Karpas-422 (cell line): ENCODE measurements around the gene MTMR3. TPM values are rescaled to one million over a fixed set of nuclear protein-coding genes. Genes with fewer than 3 reads are reported as not detected.

ENCODE experiments used
- DNase-seq: peaks from one replicate; pipeline ENCODE4 v3.0.0-alpha.2; 2015
- H2AFZ ChIP-seq: fragments of 200-600 bp; sonication (generic); 2 replicates; pipeline ENCODE4 v1.6.1; 2014; ENCODE audit warnings: antibody characterized with exemption, low read length, mixed read lengths
- H3K27ac ChIP-seq: fragments of 200-600 bp; sonication (generic); 2 replicates; pipeline ENCODE4 v1.5.1; 2014; ENCODE audit warnings: mild to moderate bottlenecking, low read length, moderate library complexity
- H3K27me3 ChIP-seq: fragments of 200-600 bp; sonication (generic); 2 replicates; pipeline ENCODE4 v1.6.1; 2014; ENCODE audit warnings: low read length, mixed read lengths
- H3K36me3 ChIP-seq: fragments of 200-600 bp; sonication (generic); 2 replicates; pipeline ENCODE4 v1.6.1; 2014; ENCODE audit warnings: low read length, mixed read lengths; ENCODE audit not compliant: insufficient read depth
- H3K4me1 ChIP-seq: fragments of 200-600 bp; sonication (generic); 2 replicates; pipeline ENCODE4 v1.6.1; 2014; ENCODE audit warnings: mild to moderate bottlenecking, low read length, mixed read lengths
- H3K4me2 ChIP-seq: fragments of 200-600 bp; sonication (generic); 2 replicates; pipeline ENCODE4 v1.6.1; 2014; ENCODE audit warnings: low read length, low read depth, mild to moderate bottlenecking; ENCODE audit not compliant: poor library complexity, severe bottlenecking
- H3K4me3 ChIP-seq: fragments of 200-600 bp; sonication (generic); 2 replicates; pipeline ENCODE4 v1.5.1; 2014; ENCODE audit warnings: mild to moderate bottlenecking, antibody characterized with exemption, low read length, mixed read lengths
- H3K79me2 ChIP-seq: fragments of 200-600 bp; sonication (generic); 2 replicates; pipeline ENCODE4 v1.6.1; 2014; ENCODE audit warnings: mild to moderate bottlenecking, low read length, mixed read lengths
- H3K9ac ChIP-seq: fragments of 200-600 bp; sonication (generic); 2 replicates; pipeline ENCODE4 v1.6.0; 2014; ENCODE audit warnings: low read length
- H3K9me2 ChIP-seq: fragments of 200-600 bp; sonication (generic), shearing (Covaris generic); replicated peaks from 2 replicates; pipeline ENCODE4 v1.6.0; 2014; ENCODE audit warnings: mild to moderate bottlenecking, low read length, moderate library complexity; ENCODE audit not compliant: insufficient read depth
- H3K9me3 ChIP-seq: fragments of 300-700, 200-600 bp; sonication (generic); 2 replicates; pipeline ENCODE4 v1.6.1; 2014; ENCODE audit warnings: low read length, mixed read lengths
- H4K20me1 ChIP-seq: fragments of 200-600 bp; sonication (generic); 2 replicates; pipeline ENCODE4 v1.6.1; 2014; ENCODE audit warnings: mild to moderate bottlenecking, antibody characterized with exemption, low read length, low read depth; ENCODE audit not compliant: insufficient read depth
- total RNA-seq: library from RNA; depleted of rRNA; stranded (reverse); fragments of >200 nt; shearing (Covaris generic); gene quantifications from 2 replicates; pipeline ENCODE4 v1.2.3, GENCODE V29; 2014; ENCODE audit warnings: low replicate concordance

Gene MTMR3
- total RNA-seq, 1 experiment from 2014 or later = 11.3 TPM

DNA sequence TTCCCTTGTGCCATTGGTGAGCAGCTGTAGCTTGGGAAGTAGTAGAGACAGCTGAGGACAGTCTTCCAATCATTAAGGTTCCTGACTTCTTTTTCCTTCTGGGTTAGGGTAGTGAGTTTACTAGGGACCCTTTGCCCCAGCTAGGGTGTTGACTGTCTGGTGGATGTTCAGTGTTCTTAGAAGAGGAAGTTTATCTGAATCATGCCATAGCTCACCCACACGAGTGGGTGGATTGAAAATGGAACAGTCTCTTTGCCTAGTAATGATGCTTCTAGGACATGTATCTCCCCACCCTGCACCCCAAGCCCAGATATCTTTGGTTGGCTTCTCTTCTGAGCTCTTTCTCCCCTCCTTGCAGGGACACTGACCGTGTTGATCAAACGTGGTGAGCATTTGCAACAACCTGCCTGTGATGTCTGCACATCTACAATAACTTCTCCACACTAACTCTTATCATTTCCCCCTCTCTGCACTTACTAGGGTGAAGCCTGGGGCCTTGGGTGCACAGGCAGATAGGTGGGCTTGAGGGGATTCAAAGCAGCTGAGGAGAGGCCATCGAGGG, 140.2 kb downstream of the MTMR3 start:
- Histone ChIP-seq H3K27ac (no peak overlapping the region), H3K79me2 (no peaks in the 10 kb centered on the region), H3K9me3 (no peaks in the 10 kb centered on the region), H3K4me3 (no peak overlapping the region), H3K36me3 (no peaks in the 10 kb centered on the region), H3K4me2 (no peak overlapping the region), H4K20me1 (no peaks in the 10 kb centered on the region), H3K9ac (no peak overlapping the region), H3K27me3 (no peaks in the 10 kb centered on the region), H3K9me2 (no peaks in the 10 kb centered on the region), H3K4me1 (no peaks in the 10 kb centered on the region), H2AFZ (no peak overlapping the region)
- no peak for DNase-seq

DNA sequence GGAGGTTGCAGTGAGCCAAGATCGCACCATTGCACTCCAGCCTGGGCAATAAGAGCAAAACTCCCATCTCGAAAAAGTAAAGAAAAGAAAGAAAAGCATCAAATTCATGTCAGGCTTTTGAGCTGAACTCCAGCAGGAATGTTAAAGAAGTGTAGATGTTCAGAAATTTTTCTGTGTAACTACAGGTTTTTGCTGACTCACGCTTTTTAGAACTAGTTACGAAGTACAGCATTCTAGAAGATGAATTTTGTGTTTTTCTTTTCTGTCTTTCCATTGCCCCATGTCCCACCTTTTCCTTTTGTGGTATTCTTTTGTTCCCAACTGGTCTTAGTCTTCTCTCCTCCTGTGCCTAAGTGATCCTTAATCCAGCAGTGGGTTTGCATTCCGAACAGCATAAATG, 141.3 kb downstream of the MTMR3 start:
- H3K36me3 ChIP-seq = no peaks in the 10 kb centered on the region
- no peak overlapping the region for H3K9ac ChIP-seq
- H3K27me3 ChIP-seq = no peaks in the 10 kb centered on the region
- no peaks in the 10 kb centered on the region for H3K4me1 ChIP-seq
- no peak overlapping the region for H3K4me2 ChIP-seq
- H3K79me2 ChIP-seq = no peaks in the 10 kb centered on the region
- no peaks in the 10 kb centered on the region for H3K9me2 ChIP-seq
- no peaks in the 10 kb centered on the region for H3K9me3 ChIP-seq
- H4K20me1 ChIP-seq = 0 out of 2 replicates have a peak, but pooled peaks cover 4% of the 10 kb centered on the region
- DNase-seq = no peak
- H2AFZ ChIP-seq = no peak overlapping the region
- no peak overlapping the region for H3K4me3 ChIP-seq
- no peak overlapping the region for H3K27ac ChIP-seq

DNA sequence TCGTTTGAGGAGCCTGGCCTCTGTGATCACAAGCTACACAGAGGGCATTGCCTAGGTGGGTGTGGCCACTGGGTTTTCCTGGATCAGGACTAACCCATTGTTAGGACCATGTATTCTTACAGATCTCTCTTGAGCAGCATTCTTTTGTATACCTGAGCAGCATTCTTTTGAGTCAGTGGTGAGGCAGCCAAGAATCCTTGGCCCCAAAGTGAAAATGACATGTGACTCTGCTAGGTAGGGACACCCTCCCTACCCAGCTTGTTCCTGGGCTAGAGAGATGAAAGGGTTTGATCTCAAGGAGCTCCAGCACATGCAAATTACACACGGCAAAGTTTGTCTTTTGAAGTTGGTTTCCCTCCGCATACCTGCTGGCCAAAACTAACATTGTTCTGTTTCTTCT, 142.2 kb downstream of the MTMR3 start:
- no peak for DNase-seq
- no peaks in the 10 kb centered on the region for H3K4me1 ChIP-seq
- H3K4me3 ChIP-seq = no peak overlapping the region
- H2AFZ ChIP-seq = no peak overlapping the region
- H3K27me3 ChIP-seq = no peaks in the 10 kb centered on the region
- H3K9me2 ChIP-seq = no peaks in the 10 kb centered on the region
- no peaks in the 10 kb centered on the region for H3K79me2 ChIP-seq
- no peak overlapping the region for H3K27ac ChIP-seq
- H3K9ac ChIP-seq = no peak overlapping the region
- no peaks in the 10 kb centered on the region for H3K9me3 ChIP-seq
- no peak overlapping the region for H3K4me2 ChIP-seq
- H3K36me3 ChIP-seq = no peaks in the 10 kb centered on the region
- H4K20me1 ChIP-seq = 0 out of 2 replicates have a peak, but pooled peaks cover 4% of the 10 kb centered on the region

GRCh38 chr22:30026756-30027155, 143.8 kb downstream of the MTMR3 start:
- no peaks in the 10 kb centered on the region for H3K36me3 ChIP-seq
- no peak overlapping the region for H3K4me2 ChIP-seq
- no peaks in the 10 kb centered on the region for H3K4me1 ChIP-seq
- H3K9ac ChIP-seq = no peak overlapping the region
- H3K79me2 ChIP-seq = no peaks in the 10 kb centered on the region
- DNase-seq = no peak
- H3K9me3 ChIP-seq = no peaks in the 10 kb centered on the region
- H3K27ac ChIP-seq = no peak overlapping the region
- H3K9me2 ChIP-seq = no peaks in the 10 kb centered on the region
- no peaks in the 10 kb centered on the region for H3K27me3 ChIP-seq
- H4K20me1 ChIP-seq = 0 out of 2 replicates have a peak, but pooled peaks cover 4% of the 10 kb centered on the region
- no peak overlapping the region for H3K4me3 ChIP-seq
- H2AFZ ChIP-seq = no peak overlapping the region

DNA sequence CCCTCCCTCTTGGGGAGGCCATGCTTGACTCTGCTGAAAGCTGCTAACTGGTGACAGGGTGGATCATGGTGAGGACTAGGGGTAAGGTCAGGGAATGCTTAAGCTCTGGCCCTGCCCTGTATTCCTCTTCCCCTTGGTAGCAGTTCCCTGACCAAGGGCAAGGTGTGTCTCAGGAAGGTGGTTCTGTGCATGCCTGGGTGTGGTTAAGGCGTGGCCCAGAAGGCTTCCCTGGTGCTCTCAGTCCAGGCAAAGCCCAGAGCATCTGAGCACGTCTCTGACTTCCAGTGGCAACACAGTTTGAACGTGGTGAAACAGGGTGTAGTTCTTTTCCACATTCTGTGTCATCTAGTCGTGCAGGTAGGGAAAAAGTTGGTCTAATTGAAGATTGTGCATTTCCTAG, 144.2 kb downstream of the MTMR3 start:
- no peaks in the 10 kb centered on the region for H3K36me3 ChIP-seq
- no peaks in the 10 kb centered on the region for H3K79me2 ChIP-seq
- H3K27ac ChIP-seq = no peak overlapping the region
- no peak for DNase-seq
- no peaks in the 10 kb centered on the region for H3K27me3 ChIP-seq
- H3K9me2 ChIP-seq = no peaks in the 10 kb centered on the region
- no peaks in the 10 kb centered on the region for H3K9me3 ChIP-seq
- no peak overlapping the region for H3K4me3 ChIP-seq
- no peak overlapping the region for H2AFZ ChIP-seq
- H3K4me2 ChIP-seq = no peak overlapping the region
- H4K20me1 ChIP-seq = 0 out of 2 replicates have a peak, but pooled peaks cover 4% of the 10 kb centered on the region
- H3K9ac ChIP-seq = no peak overlapping the region
- no peaks in the 10 kb centered on the region for H3K4me1 ChIP-seq

DNA sequence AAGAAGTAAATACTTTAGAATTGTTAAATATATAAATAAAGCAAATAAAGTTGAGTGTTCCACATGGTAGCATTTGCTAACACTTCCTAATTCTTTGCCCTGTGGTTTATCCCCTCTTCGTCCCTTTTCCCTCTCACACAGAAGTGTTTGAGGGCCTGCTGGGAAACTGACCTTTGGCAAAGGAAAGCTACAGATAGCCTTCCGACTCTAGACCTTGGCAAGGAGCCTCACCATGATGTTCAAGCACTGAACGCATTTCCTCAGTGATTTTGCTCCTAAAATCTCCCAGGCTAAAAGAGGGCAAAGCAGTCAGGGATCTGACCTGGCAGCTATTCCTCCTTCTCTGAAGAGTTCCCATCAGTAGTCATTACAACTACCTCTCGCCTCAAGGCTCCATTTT, 144.8 kb downstream of the MTMR3 start:
- Histone ChIP-seq H3K27ac (no peak overlapping the region), H3K27me3 (no peaks in the 10 kb centered on the region), H3K9me3 (no peaks in the 10 kb centered on the region), H2AFZ (no peak overlapping the region), H3K4me1 (no peaks in the 10 kb centered on the region), H3K9me2 (no peaks in the 10 kb centered on the region), H3K36me3 (no peaks in the 10 kb centered on the region), H3K9ac (no peak overlapping the region), H3K4me3 (no peak overlapping the region), H3K79me2 (no peaks in the 10 kb centered on the region), H3K4me2 (no peak overlapping the region), H4K20me1 (0 out of 2 replicates have a peak, but pooled peaks cover 4% of the 10 kb centered on the region)
- no peak for DNase-seq

- Histone ChIP-seq H4K20me1 (0 out of 2 replicates have a peak, but pooled peaks cover 4% of the 10 kb centered on the region), H3K4me3 (no peak overlapping the region), H3K36me3 (no peaks in the 10 kb centered on the region), H3K79me2 (no peaks in the 10 kb centered on the region), H3K27ac (no peak overlapping the region), H2AFZ (no peak overlapping the region), H3K9me3 (no peaks in the 10 kb centered on the region), H3K27me3 (no peaks in the 10 kb centered on the region), H3K9me2 (no peaks in the 10 kb centered on the region), H3K4me2 (no peak overlapping the region), H3K9ac (no peak overlapping the region), H3K4me1 (no peaks in the 10 kb centered on the region)
- DNase-seq = no peak
Observed at GRCh38 chr22:30028731-30029130, 145.8 kb downstream of the MTMR3 start.

DNA sequence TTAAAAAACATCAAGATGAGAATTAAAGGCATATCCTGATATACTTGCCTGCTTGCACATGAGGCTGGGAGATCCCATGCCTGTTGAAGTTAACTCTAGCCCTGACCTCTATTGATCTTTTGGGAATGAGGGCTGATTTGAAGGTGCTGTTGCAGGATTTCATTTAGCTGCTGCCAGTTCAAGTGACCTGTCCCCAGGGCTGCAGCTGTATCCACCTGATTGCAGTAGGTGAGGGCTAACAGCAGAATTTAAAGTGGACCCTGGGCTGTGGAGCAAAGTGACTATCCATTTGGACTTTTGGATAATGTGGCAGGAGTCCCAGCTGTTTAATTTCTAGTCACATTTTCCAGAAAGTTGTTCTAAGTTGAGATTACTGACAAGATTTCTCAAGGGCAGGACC, 146.5 kb downstream of the MTMR3 start:
- H3K9ac ChIP-seq = no peak overlapping the region
- H3K79me2 ChIP-seq = no peaks in the 10 kb centered on the region
- no peak overlapping the region for H3K4me2 ChIP-seq
- H4K20me1 ChIP-seq = 0 out of 2 replicates have a peak, but pooled peaks cover 4% of the 10 kb centered on the region
- no peak overlapping the region for H2AFZ ChIP-seq
- no peaks in the 10 kb centered on the region for H3K9me2 ChIP-seq
- DNase-seq = no peak
- no peaks in the 10 kb centered on the region for H3K9me3 ChIP-seq
- H3K27me3 ChIP-seq = no peaks in the 10 kb centered on the region
- H3K4me1 ChIP-seq = no peaks in the 10 kb centered on the region
- H3K27ac ChIP-seq = no peak overlapping the region
- no peaks in the 10 kb centered on the region for H3K36me3 ChIP-seq
- no peak overlapping the region for H3K4me3 ChIP-seq
